Liver (tissue), 3 donors: ENCODE results near the gene PIK3R5.

Experiments used
- CTCF ChIP-seq: fragments of 150-350 bp; IDR thresholded peaks from 2 replicates; pipeline ENCODE4 v1.5.1; 2017; ENCODE audit warnings: improper control_type of control experiment, low read depth, low read length; ENCODE audit not compliant: missing input control
- GABPA ChIP-seq, 2 donors: IDR thresholded peaks in 1 of 2; conservative IDR thresholded peaks in 1 of 2; 2 replicates each; pipeline ENCODE4 v1.6.1; 2016; ENCODE audit warnings: antibody characterized with exemption in 2 of 2, mild to moderate bottlenecking in 1 of 2, moderate library complexity in 1 of 2
- donor health status: healthy.
- donor health status: healthy.

GRCh38 chr17:8948462-8948861 is 17.0 kb downstream of the PIK3R5 start:
- no peak for TF ChIP-seq GABPA (IDR thresholded peaks at IDR 0.05 in 1 of 2, conservative IDR thresholded peaks at IDR 0.05 in 1 of 2)
- TF ChIP-seq CTCF, result no peak
